ENCODE results near the gene TRABD2B. TPM values are rescaled to one million over a fixed set of nuclear protein-coding genes. Genes with fewer than 3 reads are reported as not detected.

Gene TRABD2B
- total and polyA plus RNA-seq, 2 donors: 0.09 to 0.75 TPM

- no peak overlapping the region for H3K27ac ChIP-seq (ENCODE audit: low read depth in 1 of 2, low read length in 1 of 2)
- no peaks in the 10 kb centered on the region for H3K9me3 ChIP-seq (ENCODE audit: control insufficient read depth in 2 of 2, insufficient read depth in 1 of 2, low read length in 1 of 2)
- 95% methylated on average over 15 of the region's 15 CpGs for WGBS
- DNase-seq (ENCODE audit: low read depth in 6 of 9, low spot score in 9 of 9): no peak
- no peaks in the 10 kb centered on the region for H3K27me3 ChIP-seq (ENCODE audit: control insufficient read depth in 2 of 2, insufficient read depth in 1 of 2, low read length in 1 of 2)
- H3K4me3 ChIP-seq (ENCODE audit: low read length in 2 of 2): no peak overlapping the region
- no peaks in the 10 kb centered on the region for H3K36me3 ChIP-seq (ENCODE audit: control insufficient read depth in 2 of 2, insufficient read depth in 2 of 2, low read length in 1 of 2)
- H3K4me1 ChIP-seq (ENCODE audit: control insufficient read depth in 2 of 2, insufficient read depth in 2 of 2, low read length in 2 of 2): peaks cover 0 to 6% of the 10 kb centered on the region in 2 donors
Measured at GRCh38 chr1:47817861-47818260, 179.3 kb downstream of the TRABD2B start.

GRCh38 chr1:47816325-47817071 lies 180.7 kb downstream of the TRABD2B start:
- Histone ChIP-seq H3K36me3 (ENCODE audit: control insufficient read depth in 2 of 2, insufficient read depth in 2 of 2, low read length in 1 of 2) (no peaks in the 10 kb centered on the region), H3K27ac (ENCODE audit: low read depth in 1 of 2, low read length in 1 of 2) (no peak overlapping the region), H3K4me1 (ENCODE audit: control insufficient read depth in 2 of 2, insufficient read depth in 2 of 2, low read length in 2 of 2) (peaks cover 0 to 6% of the 10 kb centered on the region in 2 donors), H3K9me3 (ENCODE audit: control insufficient read depth in 2 of 2, insufficient read depth in 1 of 2, low read length in 1 of 2) (no peaks in the 10 kb centered on the region), H3K4me3 (ENCODE audit: low read length in 2 of 2) (no peak overlapping the region), H3K27me3 (ENCODE audit: control insufficient read depth in 2 of 2, insufficient read depth in 1 of 2, low read length in 1 of 2) (no peaks in the 10 kb centered on the region)
- no peak for DNase-seq (ENCODE audit: low read depth in 6 of 9, low spot score in 9 of 9)
- WGBS: 93% methylated on average over 5 of the region's 5 CpGs

- Histone ChIP-seq H3K27me3 (ENCODE audit: control insufficient read depth in 2 of 2, insufficient read depth in 1 of 2, low read length in 1 of 2) (no peaks in the 10 kb centered on the region), H3K27ac (ENCODE audit: low read depth in 1 of 2, low read length in 1 of 2) (no peak overlapping the region), H3K4me3 (ENCODE audit: low read length in 2 of 2) (no peak overlapping the region), H3K36me3 (ENCODE audit: control insufficient read depth in 2 of 2, insufficient read depth in 2 of 2, low read length in 1 of 2) (no peaks in the 10 kb centered on the region), H3K4me1 (ENCODE audit: control insufficient read depth in 2 of 2, insufficient read depth in 2 of 2, low read length in 2 of 2) (peaks cover 0 to 6% of the 10 kb centered on the region in 2 donors), H3K9me3 (ENCODE audit: control insufficient read depth in 2 of 2, insufficient read depth in 1 of 2, low read length in 1 of 2) (no peaks in the 10 kb centered on the region)
- WGBS: 52% methylated on average over 12 of the region's 12 CpGs
- DNase-seq (ENCODE audit: low read depth in 6 of 9, low spot score in 9 of 9): peak in 1 of 9 donors; percentile 9
Measured at GRCh38 chr1:47814612-47815395, 182.4 kb downstream of the TRABD2B start.

GRCh38 chr1:47813970-47814369 lies 183.2 kb downstream of the TRABD2B start:
- no peak for DNase-seq (ENCODE audit: low read depth in 6 of 9, low spot score in 9 of 9)
- 94% methylated on average over 5 of the region's 5 CpGs for WGBS
- H3K4me3 ChIP-seq (ENCODE audit: low read length in 2 of 2): no peak overlapping the region
- H3K36me3 ChIP-seq (ENCODE audit: control insufficient read depth in 2 of 2, insufficient read depth in 2 of 2, low read length in 1 of 2): no peaks in the 10 kb centered on the region
- no peaks in the 10 kb centered on the region for H3K9me3 ChIP-seq (ENCODE audit: control insufficient read depth in 2 of 2, insufficient read depth in 1 of 2, low read length in 1 of 2)
- no peak overlapping the region for H3K27ac ChIP-seq (ENCODE audit: low read depth in 1 of 2, low read length in 1 of 2)
- H3K4me1 ChIP-seq (ENCODE audit: control insufficient read depth in 2 of 2, insufficient read depth in 2 of 2, low read length in 2 of 2): peaks cover 0 to 6% of the 10 kb centered on the region in 2 donors
- H3K27me3 ChIP-seq (ENCODE audit: control insufficient read depth in 2 of 2, insufficient read depth in 1 of 2, low read length in 1 of 2): no peaks in the 10 kb centered on the region

- DNase-seq (ENCODE audit: low read depth in 6 of 9, low spot score in 9 of 9): no peak
- no peak overlapping the region for H3K27ac ChIP-seq (ENCODE audit: low read depth in 1 of 2, low read length in 1 of 2)
- no peaks in the 10 kb centered on the region for H3K36me3 ChIP-seq (ENCODE audit: control insufficient read depth in 2 of 2, insufficient read depth in 2 of 2, low read length in 1 of 2)
- no peak overlapping the region for H3K4me3 ChIP-seq (ENCODE audit: low read length in 2 of 2)
- H3K27me3 ChIP-seq (ENCODE audit: control insufficient read depth in 2 of 2, insufficient read depth in 1 of 2, low read length in 1 of 2): no peaks in the 10 kb centered on the region
- H3K4me1 ChIP-seq (ENCODE audit: control insufficient read depth in 2 of 2, insufficient read depth in 2 of 2, low read length in 2 of 2): peaks cover 0 to 6% of the 10 kb centered on the region in 2 donors
- H3K9me3 ChIP-seq (ENCODE audit: control insufficient read depth in 2 of 2, insufficient read depth in 1 of 2, low read length in 1 of 2): no peaks in the 10 kb centered on the region
- 91% methylated on average over 7 of the region's 7 CpGs for WGBS
Measured at GRCh38 chr1:47812904-47813514, 184.2 kb downstream of the TRABD2B start.

- DNase-seq (ENCODE audit: low read depth in 6 of 9, low spot score in 9 of 9): no peak
- H3K4me3 ChIP-seq (ENCODE audit: low read length in 2 of 2): no peak overlapping the region
- no peak overlapping the region for H3K27ac ChIP-seq (ENCODE audit: low read depth in 1 of 2, low read length in 1 of 2)
- H3K4me1 ChIP-seq (ENCODE audit: control insufficient read depth in 2 of 2, insufficient read depth in 2 of 2, low read length in 2 of 2): peaks cover 0 to 6% of the 10 kb centered on the region in 2 donors
- no peaks in the 10 kb centered on the region for H3K27me3 ChIP-seq (ENCODE audit: control insufficient read depth in 2 of 2, insufficient read depth in 1 of 2, low read length in 1 of 2)
- H3K9me3 ChIP-seq (ENCODE audit: control insufficient read depth in 2 of 2, insufficient read depth in 1 of 2, low read length in 1 of 2): no peaks in the 10 kb centered on the region
- no peaks in the 10 kb centered on the region for H3K36me3 ChIP-seq (ENCODE audit: control insufficient read depth in 2 of 2, insufficient read depth in 2 of 2, low read length in 1 of 2)
- WGBS: 68% methylated on average over 9 of the region's 9 CpGs
Measured at GRCh38 chr1:47810964-47811682, 186.1 kb downstream of the TRABD2B start.

- no peaks in the 10 kb centered on the region for H3K4me1 ChIP-seq (ENCODE audit: control insufficient read depth in 2 of 2, insufficient read depth in 2 of 2, low read length in 2 of 2)
- H3K27me3 ChIP-seq (ENCODE audit: control insufficient read depth in 2 of 2, insufficient read depth in 1 of 2, low read length in 1 of 2): no peaks in the 10 kb centered on the region
- H3K9me3 ChIP-seq (ENCODE audit: control insufficient read depth in 2 of 2, insufficient read depth in 1 of 2, low read length in 1 of 2): no peaks in the 10 kb centered on the region
- no peaks in the 10 kb centered on the region for H3K36me3 ChIP-seq (ENCODE audit: control insufficient read depth in 2 of 2, insufficient read depth in 2 of 2, low read length in 1 of 2)
- no peak overlapping the region for H3K4me3 ChIP-seq (ENCODE audit: low read length in 2 of 2)
- H3K27ac ChIP-seq (ENCODE audit: low read depth in 1 of 2, low read length in 1 of 2): no peak overlapping the region
- DNase-seq (ENCODE audit: low read depth in 6 of 9, low spot score in 9 of 9): no peak
- 90% methylated on average over 8 of the region's 8 CpGs for WGBS
Measured at GRCh38 chr1:47809301-47810084, 187.7 kb downstream of the TRABD2B start.

GRCh38 chr1:47808612-47809011 lies 188.6 kb downstream of the TRABD2B start:
- Histone ChIP-seq H3K9me3 (ENCODE audit: control insufficient read depth in 2 of 2, insufficient read depth in 1 of 2, low read length in 1 of 2) (no peaks in the 10 kb centered on the region), H3K4me3 (ENCODE audit: low read length in 2 of 2) (no peak overlapping the region), H3K27me3 (ENCODE audit: control insufficient read depth in 2 of 2, insufficient read depth in 1 of 2, low read length in 1 of 2) (no peaks in the 10 kb centered on the region), H3K4me1 (ENCODE audit: control insufficient read depth in 2 of 2, insufficient read depth in 2 of 2, low read length in 2 of 2) (no peaks in the 10 kb centered on the region), H3K36me3 (ENCODE audit: control insufficient read depth in 2 of 2, insufficient read depth in 2 of 2, low read length in 1 of 2) (no peaks in the 10 kb centered on the region), H3K27ac (ENCODE audit: low read depth in 1 of 2, low read length in 1 of 2) (no peak overlapping the region)
- DNase-seq (ENCODE audit: low read depth in 6 of 9, low spot score in 9 of 9): no peak
- WGBS: 88% methylated on average over 2 of the region's 2 CpGs
